Fibroblast of skin of scalp (primary cell): ENCODE results near the gene SLCO2B1.
A peak's percentile ranks its signal among the peaks of the same experiment; 100 is the strongest.

ENCODE experiments used
- DNase-seq: peaks from one replicate; pipeline ENCODE4 v3.0.0-alpha.2; 2013

SLCO2B1 gene

DNA sequence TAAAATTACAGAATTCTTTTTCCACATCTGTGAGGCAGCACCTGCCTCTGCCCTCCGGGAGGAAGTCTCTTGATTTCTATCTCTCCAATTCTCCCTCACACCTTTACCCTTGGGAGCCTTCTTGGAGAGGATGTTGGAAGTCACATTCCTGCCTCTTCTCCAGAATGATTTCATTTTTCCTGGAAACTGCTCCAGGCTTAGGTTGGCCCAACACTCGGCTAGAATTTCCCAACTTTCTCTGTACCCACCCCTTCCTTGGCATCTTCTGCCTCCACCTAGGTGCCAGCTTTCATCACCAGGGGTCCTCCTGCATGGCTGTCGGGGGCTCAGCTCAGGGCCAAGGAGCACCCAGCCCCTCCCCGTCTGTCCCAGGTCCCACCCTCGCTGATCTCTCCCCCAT, 43.2 kb downstream of the SLCO2B1 start:
- DNase-seq: no peak

DNA sequence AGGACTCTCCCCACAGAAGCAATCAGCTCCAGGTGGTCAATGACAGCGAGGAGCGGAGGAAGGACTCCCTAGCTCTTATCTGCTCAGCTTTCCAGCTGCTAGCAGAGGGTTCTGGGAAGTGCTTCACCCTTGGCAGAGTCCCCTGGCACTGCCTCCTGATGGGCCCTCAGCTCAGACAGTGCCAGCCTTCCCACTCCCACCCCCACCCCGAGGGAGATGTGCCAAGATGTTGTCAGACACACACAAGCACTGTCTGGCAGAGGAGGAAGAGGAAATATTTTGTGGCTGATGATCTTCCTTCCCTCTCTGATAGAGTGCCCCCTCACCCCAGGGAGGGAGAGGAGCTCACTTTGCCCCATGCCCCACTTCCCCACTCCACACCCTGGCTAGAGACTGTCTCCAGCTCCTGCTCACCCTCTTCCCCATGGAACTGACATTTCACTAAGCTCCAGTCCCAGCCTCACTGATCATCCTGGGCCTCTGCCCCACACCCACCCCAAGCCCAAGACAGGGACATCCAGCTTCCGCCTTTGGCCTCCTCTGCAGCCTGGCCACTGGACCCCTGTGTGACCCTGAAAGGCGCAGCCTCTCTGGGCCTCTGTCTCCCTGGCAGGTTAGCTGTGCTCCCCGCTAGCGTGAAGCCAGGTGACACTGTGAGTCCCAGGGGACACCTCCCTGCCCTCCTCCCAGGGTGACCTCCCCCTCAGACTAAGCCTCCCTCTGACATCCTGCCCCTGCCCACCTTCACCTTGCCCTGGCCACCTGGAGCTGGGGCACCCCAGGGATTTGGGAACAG, 44.5 kb downstream of the SLCO2B1 start:
- DNase-seq: no peak

DNA sequence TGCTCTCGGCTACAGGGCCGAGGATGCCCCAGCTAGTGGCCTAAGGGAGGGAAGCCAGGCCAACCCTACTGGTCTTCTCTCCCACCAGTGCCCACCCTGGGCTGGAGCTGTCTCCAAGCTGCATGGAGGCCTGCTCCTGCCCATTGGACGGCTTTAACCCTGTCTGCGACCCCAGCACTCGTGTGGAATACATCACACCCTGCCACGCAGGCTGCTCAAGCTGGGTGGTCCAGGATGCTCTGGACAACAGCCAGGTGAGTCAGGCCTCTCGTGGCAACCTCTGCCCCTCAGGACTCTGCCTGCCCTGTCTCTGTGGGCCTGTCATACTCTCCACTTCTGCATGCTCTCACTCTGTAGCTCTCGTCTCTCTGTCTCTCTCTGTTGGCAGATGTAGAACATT, 45.5 kb downstream of the SLCO2B1 start:
- no peak for DNase-seq

DNA sequence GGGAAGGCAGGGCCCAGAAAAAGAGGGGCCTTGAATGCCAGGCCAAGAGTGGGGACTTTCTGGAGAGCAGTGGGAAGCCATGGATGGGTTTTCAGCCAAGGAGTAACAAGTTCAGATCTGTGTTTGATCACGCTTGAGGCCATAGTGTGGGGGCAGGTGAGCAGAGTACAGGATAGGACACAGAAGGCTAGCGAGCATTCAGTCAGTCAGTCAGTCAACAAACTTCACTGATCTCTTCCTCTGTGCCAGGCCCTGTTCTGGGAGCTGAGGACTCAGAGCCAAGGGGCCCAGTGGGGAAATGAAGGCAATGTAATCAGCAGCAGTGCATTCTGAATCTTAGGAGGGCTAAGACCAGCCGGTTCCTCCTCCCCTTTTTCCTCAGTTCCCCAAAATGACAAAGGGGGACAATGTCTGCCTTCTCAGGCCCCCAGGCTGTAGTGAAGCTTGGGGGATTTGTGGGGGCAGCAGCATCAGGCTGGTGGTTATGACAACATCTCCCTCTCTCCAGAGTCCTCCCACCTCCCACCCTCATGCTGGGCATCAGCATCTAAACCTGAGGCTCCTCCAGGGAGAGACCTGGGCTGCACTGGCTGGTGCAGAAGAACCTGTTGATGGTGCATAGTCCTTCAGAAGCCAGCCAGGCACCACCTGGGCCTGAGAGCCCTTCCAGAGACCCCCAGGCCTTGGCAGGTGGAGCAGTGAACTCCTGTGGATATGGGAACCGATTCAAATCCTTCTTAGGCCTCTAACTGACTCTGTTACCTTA, 46.8 kb downstream of the SLCO2B1 start:
- DNase-seq: no peak

DNA sequence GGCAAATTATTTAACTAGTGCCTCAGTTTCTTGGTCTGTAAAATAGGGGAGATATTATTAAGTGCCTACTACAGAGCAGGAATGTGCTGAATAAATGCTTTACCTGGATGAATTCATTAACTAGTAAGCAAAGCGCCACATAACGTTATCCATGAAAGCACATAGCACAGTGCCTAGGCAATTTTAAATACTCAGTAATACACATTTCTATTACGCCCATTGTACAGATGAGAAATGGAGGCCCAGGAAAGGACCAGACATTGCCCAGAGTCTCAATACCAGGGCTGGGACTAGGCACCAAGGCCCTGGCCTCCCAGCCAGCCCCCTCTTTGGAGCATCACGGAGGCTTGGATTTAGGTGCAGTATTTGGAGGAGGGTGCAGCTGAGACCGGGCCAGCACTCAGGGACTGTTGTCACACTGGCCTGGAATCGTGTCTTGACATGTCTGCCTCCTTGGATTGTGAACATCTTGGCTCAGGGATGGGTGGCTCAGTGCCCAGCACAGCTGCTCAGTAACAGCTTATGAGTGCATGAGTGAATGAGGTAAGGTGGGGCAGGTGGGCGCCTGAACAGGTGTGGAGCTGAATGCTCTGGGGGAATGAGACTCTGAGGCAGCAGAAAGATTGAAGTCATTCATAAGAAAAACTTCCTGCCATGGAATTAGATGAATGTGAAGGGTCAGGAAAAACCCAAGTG, 47.5 kb downstream of the SLCO2B1 start:
- DNase-seq: no peak

DNA sequence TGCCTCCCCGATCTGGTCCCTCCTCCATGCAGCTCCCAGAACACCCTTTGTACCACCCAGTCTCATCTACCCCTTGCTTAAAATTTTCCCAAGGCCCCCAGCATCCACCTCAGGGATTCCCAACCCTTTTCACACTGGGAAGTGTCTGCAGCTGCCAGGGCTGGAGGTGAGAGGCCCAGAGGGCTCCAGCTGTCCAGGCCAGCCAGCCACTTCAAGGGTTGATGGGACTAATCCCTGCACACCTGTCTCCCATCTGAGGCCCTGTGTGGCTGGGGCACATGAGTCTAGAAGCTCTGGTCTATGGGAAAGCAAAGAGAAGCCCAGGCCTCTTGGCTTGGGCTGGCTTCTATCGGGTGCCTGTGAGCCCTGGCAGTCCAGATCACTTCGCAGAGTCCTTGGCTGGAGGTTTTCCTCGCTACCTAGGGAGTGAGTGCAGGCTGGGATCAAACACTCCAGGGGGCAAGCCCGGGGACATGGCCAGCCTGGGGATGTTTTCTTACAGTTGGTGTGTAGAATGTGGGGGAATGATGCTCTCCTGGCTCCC, 48.6 kb downstream of the SLCO2B1 start:
- no peak for DNase-seq

DNA sequence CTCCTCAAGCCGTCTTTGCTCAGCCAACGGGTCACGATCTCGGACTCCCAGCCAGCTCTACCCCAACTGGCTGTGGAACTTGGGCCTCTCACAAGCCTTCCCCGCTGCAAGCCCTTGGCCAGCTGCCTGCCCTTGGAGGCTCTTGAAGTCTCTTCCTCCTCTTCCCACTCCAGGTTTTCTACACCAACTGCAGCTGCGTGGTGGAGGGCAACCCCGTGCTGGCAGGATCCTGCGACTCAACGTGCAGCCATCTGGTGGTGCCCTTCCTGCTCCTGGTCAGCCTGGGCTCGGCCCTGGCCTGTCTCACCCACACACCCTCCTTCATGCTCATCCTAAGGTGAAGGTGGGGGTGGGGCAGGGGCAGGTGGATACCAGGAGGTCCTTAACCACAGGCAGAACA, 49.1 kb downstream of the SLCO2B1 start:
- no peak for DNase-seq

DNA sequence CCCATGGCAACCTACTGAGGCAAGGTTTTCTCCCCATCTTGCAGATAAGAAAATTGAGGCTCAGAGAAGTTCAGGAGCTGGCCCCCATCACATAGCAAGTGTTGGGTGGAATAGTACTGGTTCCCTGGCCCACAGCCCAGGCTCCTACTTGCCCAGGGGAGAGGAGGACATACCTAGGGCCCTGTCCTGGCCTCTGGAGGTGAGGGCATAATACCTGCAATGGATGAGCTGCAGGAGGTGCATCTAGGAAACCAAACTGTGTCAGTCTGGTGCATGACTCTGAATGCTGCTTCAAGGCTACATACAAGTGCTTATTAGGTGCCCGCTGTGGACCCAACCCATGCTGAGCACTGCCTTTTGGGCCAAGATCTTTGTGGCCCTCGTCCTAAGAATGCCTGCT, 49.6 kb downstream of the SLCO2B1 start:
- no peak for DNase-seq

DNA sequence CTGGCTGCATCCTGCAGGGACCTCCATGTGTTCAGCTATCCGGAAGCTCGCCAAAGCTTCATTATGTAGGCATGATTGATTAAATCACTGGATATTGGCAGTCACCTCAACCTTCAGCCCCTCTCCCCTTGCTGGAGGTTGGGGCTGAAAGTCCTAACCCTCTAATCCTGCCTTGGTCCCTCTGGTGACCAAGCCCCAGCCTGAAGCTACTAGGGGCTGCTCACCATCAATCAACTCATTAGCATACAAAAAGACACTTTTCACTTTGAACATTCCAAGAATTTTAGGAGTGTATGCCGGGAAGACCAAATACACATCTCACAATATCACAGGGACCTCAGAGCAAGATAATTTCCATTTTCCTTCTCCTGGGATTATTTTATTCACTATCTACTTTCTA, 50.9 kb downstream of the SLCO2B1 start:
- no peak for DNase-seq

DNA sequence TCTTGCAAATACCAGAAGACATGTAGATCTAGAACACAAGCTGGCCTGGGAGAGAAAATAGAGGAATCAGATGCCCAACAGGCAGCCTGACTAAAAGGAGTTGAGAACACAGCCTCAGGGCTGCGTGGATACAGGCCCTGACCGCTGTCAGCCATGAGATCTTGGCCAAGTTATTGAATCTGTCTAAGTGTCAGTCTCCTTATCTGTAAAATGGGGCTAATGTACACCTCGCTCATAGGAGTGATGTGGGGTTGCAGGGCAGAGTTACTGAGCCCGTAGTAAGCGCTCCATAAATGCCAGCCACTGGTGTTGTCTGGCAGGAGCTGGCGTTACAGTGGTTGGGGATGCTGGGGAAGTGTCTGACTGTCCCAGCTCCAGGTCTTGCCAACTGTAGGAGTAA, 51.3 kb downstream of the SLCO2B1 start:
- no peak for DNase-seq

DNA sequence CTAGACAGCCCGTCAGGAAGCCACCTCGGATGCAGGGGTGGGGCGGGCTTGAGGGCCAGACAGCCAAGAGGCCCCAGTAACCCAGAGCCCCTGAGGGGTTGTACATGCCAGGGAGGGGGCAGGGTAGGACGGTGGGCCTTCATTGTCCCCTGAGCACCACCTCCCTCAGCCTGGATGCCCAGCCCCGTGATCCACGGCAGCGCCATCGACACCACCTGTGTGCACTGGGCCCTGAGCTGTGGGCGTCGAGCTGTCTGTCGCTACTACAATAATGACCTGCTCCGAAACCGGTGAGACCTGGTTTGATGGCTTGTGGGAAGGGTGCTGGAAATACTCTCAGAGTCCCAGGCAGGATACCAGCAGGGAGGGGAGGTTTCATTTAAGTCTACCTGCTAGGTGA, 52.2 kb downstream of the SLCO2B1 start:
- no peak for DNase-seq

DNA sequence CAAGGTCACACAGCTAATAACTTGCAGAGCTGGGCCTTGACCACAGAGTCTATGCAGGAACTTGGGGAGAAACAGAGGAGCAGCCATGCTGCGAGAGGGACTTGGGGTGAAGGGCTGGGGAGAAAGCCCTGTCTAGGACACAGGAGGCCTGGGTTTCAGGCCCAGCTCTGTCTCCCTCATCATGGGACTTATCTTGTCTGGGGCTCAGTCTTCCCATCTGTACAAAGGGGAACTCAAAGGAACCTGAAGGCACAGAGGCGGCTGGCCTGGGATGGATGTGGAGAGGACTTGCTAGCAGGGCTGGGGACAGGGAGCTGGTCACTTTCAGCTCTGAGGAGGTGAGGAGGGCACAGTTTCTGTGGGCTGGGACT, 52.7 kb downstream of the SLCO2B1 start:
- DNase-seq: no peak

DNA sequence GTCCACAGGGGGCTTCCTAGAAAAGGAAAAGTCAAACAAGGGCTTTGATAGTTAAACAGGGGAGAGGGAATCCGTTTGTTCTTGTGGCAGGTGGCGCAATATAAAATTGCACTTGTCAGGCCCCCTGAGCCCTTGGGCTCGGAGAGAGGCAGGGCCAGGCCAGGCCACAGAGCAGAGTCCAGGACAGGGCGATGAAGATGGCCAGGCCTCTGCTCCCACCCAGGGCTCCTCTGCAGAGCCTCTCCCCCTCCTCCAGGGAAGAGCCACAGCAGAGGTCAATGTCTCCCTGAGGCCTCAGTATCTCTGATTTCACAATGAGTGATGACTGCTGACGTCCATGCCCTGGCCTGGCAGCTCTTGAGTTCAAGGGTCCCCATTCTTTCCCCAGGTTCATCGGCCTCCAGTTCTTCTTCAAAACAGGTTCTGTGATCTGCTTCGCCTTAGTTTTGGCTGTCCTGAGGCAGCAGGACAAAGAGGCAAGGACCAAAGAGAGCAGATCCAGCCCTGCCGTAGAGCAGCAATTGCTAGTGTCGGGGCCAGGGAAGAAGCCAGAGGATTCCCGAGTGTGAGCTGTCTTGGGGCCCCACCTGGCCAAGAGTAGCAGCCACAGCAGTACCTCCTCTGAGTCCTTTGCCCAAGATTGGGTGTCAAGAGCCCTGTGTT, 53.2 kb downstream of the SLCO2B1 start:
- no peak for DNase-seq

DNA sequence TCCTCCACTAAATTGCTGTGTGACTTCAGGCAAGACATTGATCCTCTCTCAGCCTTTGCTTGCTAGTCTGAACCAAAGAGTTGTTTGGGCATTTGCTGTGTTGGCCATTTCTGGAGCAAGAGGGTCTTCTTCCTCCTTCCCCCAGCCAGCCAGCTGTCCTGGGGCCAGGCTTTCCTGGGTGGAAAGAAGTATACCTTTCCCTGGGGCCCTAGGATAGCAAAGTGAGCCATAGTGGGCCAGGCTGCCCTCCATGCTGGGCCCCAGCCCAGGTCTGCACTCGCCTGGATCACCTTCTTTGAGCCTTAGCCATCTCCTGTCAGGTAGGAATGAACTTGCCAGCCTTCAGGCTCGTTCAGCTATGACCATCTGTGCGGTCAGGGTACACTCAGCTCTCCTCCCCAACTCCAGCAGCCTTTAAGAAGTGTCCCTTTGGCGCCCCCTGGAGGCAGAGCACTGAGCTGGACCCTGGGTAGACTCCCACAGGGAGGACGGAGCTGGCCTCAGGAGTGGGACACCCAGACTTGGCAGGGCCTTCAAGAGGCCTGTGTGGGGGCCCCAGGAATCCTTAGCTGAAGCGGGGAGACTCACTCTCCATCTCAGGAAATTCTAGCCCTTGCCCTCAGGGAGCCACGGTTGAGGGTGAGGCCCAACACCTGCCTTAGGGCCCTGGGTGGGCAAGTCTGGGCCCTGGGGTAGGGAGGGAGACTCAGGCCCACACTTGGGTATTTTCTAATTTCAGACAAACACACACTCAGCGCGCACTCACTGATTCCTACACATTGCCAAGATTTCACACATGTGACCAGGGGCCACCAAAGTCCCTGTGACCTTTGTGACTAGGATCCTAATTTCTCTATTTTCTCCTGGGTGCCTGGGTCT, 54.0 kb downstream of the SLCO2B1 start:
- peak; percentile 77 for DNase-seq

DNA sequence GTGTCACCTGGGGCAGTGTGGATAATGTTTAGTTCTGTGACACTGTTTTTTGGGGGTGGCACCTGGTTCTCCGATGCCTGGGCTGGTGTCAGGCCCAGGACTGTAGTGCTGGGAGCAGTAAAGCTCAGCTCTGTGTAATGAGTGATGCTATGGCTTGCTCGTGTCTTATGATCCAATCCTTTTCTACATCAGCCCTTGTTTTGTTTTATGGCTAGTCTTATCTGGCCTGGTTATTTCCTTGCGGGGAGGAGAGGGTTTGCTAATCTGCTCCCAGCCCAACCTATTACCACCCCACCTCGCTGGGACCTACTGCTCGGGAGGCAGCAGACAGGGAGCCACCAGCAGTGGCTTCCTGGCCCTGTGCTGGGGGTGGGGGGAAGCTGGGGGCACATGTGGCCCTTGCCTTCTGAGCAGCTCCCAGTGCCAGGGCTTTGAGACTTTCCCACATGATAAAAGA, 54.7 kb downstream of the SLCO2B1 start:
- no peak for DNase-seq

DNA sequence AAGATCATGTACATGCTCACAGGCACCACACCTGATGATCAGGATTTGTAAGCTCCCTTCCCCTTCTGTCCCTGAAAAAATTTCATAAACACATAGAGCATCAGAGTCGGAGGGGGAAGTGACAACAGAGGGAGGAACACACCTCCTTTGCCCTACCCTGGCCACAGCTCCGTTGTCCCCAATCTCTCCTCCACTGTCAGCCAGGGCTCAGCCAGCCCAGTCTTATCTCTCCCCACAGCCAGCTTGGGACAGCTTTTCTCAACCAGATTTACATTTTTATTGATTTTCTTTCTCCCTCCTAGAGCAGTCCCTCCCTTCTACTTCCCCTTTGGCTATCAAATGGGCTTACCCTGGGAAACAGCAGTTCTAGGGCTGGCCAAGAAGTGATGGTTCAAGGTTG, 57.5 kb downstream of the SLCO2B1 start:
- DNase-seq: no peak

DNA sequence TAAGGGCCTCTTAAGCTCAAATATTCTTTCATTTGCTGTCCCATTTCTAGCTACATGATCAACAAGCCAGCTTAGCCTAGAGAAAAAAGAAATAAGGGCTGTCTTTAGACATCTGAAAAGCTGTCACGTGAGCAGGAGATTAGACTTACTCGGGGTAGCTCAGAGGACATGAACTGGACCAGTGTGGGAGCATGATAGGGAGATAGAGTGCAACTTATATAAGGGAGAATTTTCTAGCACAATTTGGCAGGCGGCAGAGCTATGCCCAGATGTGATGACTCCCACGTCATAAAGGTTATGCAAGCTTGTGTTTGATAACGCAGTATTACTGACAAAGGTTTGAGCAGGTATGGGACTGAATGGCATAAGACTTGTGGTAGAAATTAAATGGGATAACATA, 61.5 kb downstream of the SLCO2B1 start:
- DNase-seq: no peak

DNA sequence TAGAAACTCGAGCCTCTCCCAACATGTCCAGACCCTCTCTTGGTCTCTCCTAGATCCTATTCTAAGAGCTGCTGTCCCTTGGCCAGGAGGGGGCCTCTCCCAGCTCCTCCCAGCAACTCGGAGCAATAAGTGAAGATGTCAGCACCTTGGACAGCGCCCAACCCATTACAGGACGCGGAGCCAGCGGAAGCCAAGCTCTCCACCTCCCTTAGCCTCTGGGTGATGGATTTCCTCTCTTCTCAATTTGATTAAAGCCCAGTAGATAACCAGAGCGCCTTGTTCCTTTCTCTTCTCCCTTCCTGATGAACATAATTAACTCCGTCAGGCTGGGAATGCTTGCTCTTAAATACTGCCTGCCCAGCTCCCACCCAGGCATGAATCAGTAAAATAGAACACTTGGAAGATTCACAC, 63.5 kb downstream of the SLCO2B1 start:
- peak; percentile 83 for DNase-seq

DNA sequence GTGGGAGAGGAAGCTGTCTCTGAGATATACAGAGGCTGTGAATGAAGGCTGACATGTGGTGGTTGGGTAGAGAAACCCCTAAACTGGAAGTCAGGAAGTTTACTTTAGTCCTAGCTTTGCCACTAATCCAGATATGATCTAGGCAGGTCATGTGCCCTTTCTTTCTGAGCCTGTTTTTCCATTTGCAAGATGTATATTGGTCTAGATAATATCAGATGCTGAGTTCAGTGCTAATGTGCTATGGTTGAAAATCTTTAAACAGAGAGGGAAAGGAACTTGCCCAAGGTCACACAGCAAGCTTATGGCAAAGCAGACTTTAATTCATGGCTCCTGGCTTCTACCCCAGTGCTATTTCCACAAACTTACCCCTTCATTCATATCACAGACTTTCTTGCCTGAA, 63.9 kb downstream of the SLCO2B1 start:
- no peak for DNase-seq

DNA sequence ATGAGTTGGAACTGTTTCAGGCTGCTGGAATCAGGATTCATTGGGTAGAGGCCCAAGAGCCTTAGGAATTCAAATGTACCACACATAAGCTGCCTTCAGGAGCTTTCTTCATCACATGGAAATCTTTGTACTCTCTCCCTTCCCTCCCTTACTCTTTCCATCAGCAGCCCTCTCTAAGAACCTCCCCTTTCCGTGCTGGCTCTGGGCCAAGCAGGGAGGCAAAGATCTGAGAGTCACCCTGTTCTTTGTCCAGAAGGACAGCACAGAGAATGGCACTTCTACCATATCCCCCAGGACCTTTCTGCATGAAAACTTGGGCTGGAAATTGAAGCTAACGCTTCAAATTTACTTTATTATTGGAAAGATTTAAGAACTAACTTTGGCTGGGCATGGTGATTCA, 69.0 kb downstream of the SLCO2B1 start:
- DNase-seq: no peak

DNA sequence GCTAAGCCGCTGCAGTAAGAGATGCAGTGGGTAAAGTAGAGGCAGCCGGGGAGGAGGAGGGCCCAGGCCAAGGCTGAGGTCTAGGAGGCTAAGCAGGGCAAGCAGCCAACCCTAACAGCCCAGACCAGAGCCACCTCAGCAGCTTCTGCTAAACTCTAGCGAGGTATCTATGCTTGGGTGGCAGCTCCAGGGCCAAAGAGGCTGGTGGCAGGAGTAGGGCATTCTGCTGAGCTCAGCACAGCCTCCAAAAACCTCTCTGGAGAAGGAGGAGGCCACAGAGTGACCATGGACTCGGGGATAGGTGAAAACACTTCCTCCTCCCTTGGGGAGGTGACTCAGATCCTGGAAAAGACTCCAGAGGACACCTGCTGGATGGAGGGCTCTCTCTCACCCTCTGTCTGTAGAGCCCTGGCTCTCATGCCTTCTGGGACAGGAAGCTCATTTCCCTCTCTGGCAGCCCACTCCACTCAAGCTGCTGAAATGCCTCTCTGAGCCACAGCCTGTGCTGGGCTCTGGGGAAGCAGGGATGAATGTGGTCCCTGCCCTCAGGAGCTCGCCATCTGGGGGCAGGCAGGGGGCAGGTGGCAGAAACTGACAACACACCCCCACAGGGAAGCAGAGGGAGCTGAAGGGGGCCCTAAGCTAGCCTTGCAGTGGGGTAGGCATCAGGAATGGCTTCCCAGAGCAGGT, 73.2 kb downstream of the SLCO2B1 start:
- DNase-seq: no peak
